SK-N-SH (cell line): ENCODE results near the gene FYTTD1.

Source experiments
- EZH2phosphoT487 ChIP-seq: fragments of 200-600 bp; sonication (generic); IDR thresholded peaks from 2 replicates; pipeline ENCODE4 v1.6.1; 2017; ENCODE audit warnings: low read depth, mixed run types, mild to moderate bottlenecking, antibody characterized with exemption, moderate library complexity, borderline replicate concordance
- FOSL2 ChIP-seq: IDR thresholded peaks from 2 replicates; pipeline ENCODE4 v1.4.0; 2012; ENCODE audit warnings: low read depth, mild to moderate bottlenecking, moderate library complexity, borderline replicate concordance
- GABPA ChIP-seq: IDR thresholded peaks from 2 replicates; pipeline ENCODE4 v1.4.0; 2012; ENCODE audit warnings: low read depth, mild to moderate bottlenecking
- MAX ChIP-seq: IDR thresholded peaks from 2 replicates; pipeline ENCODE4 v1.4.0; 2012; ENCODE audit warnings: low read depth
- NFIC ChIP-seq: IDR thresholded peaks from 2 replicates; pipeline ENCODE4 v1.4.0; 2012; ENCODE audit warnings: borderline replicate concordance
- POLR2AphosphoS5 ChIP-seq: IDR thresholded peaks from 2 replicates; pipeline ENCODE4 v1.6.1; 2012; ENCODE audit warnings: low read depth, low read length
- RXRA ChIP-seq: IDR thresholded peaks from 2 replicates; pipeline ENCODE4 v1.4.0; 2012; ENCODE audit warnings: low read depth, mild to moderate bottlenecking, borderline replicate concordance
- YY1 ChIP-seq: IDR thresholded peaks from 2 replicates; pipeline ENCODE4 v1.4.0; 2012; ENCODE audit warnings: low read depth, mild to moderate bottlenecking
- TF ChIP-seq, protein P1 (sequence below): fragments of 200-600 bp; sonication (generic); IDR thresholded peaks from 2 replicates; pipeline ENCODE4 v1.6.1; 2017; ENCODE audit warnings: antibody characterized with exemption, mild to moderate bottlenecking, moderate library complexity
- TF ChIP-seq, protein P2 (sequence below): IDR thresholded peaks from 2 replicates; pipeline ENCODE4; 2012

- TF ChIP-seq, protein P1, sequence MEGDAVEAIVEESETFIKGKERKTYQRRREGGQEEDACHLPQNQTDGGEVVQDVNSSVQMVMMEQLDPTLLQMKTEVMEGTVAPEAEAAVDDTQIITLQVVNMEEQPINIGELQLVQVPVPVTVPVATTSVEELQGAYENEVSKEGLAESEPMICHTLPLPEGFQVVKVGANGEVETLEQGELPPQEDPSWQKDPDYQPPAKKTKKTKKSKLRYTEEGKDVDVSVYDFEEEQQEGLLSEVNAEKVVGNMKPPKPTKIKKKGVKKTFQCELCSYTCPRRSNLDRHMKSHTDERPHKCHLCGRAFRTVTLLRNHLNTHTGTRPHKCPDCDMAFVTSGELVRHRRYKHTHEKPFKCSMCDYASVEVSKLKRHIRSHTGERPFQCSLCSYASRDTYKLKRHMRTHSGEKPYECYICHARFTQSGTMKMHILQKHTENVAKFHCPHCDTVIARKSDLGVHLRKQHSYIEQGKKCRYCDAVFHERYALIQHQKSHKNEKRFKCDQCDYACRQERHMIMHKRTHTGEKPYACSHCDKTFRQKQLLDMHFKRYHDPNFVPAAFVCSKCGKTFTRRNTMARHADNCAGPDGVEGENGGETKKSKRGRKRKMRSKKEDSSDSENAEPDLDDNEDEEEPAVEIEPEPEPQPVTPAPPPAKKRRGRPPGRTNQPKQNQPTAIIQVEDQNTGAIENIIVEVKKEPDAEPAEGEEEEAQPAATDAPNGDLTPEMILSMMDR = no peak
- TF ChIP-seq EZH2phosphoT487 (no peak), POLR2AphosphoS5 (no peak), NFIC (no peak), GABPA (no peak), RXRA (no peak), MAX (no peak), FOSL2 (no peak), YY1 (no peak)
- TF ChIP-seq, protein P2, sequence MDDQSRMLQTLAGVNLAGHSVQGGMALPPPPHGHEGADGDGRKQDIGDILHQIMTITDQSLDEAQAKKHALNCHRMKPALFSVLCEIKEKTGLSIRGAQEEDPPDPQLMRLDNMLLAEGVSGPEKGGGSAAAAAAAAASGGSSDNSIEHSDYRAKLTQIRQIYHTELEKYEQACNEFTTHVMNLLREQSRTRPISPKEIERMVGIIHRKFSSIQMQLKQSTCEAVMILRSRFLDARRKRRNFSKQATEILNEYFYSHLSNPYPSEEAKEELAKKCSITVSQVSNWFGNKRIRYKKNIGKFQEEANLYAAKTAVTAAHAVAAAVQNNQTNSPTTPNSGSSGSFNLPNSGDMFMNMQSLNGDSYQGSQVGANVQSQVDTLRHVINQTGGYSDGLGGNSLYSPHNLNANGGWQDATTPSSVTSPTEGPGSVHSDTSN = no peak
Observed at GRCh38 chr3:197752107-197752506, 2.4 kb downstream of the FYTTD1 start.
